ENCODE measurements around the gene TBCD.

GRCh38 chr17:82948081-82948511 is 196.2 kb downstream of the TBCD start:
- TF ChIP-seq EZH2 (IDR thresholded peaks at IDR 0.05; ENCODE audit: low read length, unreplicated experiment) (no peak), CTCF (conservative IDR thresholded peaks at IDR 0.05; ENCODE audit: low read depth, low read length) (no peak), EZH2phosphoT487 (IDR thresholded peaks at IDR 0.05; ENCODE audit: borderline replicate concordance, low read length) (no peak)
